Activated CD4-positive, alpha-beta T cell treated with anti-CD3 and anti-CD28 coated beads, Interleukin-2, amount 50 U/mL, for 1 hour (primary cell): ENCODE measurements around the gene CXCL10.
"Not testable (repeated sequence)": the region's sequence is repeated elsewhere in the genome, so short reads cannot be mapped to it uniquely, and the experiment has no call there.

ENCODE experiments used
- DNase-seq: peaks from one replicate; pipeline ENCODE4 v3.0.0-alpha.2; 2020

The CXCL10 gene

DNA sequence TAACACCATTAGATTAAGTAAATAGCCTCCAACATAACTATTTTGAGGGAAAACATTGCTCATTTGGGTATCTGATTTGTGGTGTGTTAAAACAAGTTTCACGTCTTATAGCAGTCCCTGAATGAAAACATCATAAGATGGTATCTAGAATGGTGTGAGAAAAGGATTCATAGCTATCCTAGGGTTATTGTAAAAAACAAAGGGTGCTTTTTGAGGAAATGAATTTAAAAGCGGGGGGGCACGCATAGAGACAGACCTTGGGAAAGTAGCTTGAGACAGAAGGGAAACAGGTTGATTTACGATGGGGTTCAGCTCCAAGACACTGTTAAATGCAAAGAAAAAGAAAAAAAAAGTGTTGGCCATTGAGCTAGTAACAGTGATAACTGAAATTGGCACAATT, 768 bp upstream of the CXCL10 start:
- DNase-seq = no peak

DNA sequence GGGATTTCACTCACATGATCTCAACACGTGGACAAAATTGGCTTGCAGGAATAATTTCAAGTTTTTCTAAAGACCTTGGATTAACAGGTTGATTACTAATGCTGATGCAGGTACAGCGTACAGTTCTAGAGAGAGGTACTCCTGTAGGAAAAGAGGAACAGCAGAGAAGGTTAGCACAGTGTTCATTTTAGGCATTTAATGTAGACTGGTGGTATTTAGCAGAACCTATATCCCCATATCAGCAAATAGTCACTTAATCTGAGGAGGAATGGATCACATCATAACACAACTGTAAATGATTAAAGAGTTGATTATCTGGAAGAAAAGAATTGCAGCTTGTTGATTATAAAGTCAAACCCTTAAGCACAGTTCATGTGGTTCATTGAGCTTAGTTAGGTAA, 620 bp downstream of the CXCL10 start:
- DNase-seq = no peak

DNA sequence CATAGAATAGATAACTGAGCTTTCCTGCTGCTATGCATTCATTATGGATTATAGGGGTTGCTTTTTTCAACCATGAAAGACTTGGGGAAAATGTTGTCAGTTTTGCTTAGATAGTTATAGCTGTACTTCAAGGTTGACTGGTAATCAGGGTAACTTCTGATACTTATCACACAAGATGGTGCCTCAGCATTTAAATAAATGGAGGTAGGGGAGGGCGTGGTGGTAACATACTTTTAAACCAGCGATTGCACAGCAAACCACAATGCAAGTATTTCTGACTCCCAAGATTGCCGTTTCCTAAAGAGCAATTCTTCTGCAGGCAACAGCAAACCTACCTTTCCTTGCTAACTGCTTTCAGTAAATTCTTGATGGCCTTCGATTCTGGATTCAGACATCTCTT, 1.3 kb downstream of the CXCL10 start:
- no peak for DNase-seq

DNA sequence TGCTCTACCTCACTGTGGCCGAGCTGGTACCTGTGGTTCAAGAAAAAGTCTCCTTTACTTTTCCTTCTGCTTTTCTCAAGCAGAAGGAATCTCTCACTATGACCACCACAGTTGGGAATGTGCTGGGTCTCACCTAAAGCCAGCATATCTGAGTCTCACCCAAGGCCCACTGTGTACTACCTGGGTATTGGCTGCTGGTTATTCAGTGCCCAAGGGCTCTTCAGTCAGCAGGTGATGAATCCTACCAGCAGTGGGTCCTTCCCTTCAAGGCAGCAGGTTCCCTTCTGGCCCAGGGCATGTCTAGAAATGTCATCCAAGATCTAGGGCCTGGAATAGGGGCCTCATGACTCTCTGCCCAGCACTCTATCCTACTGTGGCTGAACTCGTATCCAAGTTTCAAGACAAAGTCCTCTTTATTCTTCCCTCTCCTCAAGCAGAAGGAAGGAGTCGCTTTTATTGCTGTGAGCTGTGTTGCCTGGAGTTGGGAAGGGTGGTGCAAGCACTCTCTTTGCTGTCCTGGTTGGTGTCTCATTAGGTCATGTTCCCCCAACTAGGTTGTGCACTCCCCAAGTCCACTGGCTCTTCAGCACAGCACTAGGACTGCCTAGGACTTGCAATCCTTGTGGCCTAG, 6.1 kb downstream of the CXCL10 start:
- no peak for DNase-seq

DNA sequence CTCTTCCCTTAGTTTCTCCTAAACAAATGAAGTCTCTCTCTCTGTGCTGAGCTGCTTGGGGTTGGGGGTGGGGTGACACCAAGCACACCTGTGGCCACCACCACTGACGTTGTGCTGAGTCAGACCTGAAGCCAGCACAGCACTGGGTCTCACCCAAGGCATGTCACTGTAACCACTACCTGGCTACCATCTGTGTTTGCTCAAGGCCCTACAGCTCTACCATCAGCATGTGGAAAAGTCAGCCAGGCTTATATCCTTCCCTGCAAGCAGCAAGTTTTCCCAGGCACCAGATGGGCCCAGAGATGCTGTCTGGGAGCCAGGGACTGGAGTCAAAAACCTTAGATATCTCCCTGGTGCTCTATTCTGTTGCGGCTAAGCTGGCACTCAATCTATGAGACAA, 6.9 kb downstream of the CXCL10 start:
- DNase-seq = no peak

DNA sequence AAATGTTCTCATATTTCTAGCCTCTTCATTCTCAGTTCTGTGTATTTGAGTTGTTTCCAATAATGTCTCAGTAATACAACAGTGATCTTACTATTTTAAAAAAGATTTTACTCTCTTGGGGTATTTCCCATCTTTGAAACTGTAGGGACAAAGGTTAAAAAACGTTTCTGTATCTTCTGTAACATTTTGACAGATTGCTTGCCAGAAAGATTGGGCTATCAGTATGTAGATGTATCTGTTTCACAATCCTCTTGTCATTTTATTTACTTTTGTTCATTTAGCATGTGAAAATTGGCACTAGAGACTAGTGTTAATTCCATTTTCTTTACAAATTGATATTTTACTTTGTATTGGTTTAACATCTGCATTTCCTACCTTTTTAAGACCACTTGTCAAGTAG, 9.8 kb downstream of the CXCL10 start:
- no peak for DNase-seq

DNA sequence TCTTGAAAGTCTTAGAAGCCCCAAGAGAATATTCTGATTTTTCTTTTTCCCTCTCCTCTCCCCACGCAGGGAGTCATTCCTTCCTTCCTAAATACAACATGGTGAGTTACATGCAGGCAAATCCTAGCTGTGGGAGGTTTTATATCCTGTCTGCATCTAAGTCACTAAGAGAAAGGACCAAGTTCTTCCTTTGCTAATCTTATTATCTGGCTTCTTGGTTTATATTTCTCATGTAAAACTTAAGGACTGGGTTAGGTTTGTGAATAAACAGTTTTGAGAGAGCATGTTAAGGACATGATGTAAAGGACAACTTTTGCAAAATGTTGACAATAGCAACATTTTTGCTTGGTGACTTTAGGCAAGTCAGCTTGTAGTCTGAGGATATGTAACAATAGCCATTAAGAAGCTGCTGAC, 10.9 kb downstream of the CXCL10 start:
- DNase-seq = no peak

DNA sequence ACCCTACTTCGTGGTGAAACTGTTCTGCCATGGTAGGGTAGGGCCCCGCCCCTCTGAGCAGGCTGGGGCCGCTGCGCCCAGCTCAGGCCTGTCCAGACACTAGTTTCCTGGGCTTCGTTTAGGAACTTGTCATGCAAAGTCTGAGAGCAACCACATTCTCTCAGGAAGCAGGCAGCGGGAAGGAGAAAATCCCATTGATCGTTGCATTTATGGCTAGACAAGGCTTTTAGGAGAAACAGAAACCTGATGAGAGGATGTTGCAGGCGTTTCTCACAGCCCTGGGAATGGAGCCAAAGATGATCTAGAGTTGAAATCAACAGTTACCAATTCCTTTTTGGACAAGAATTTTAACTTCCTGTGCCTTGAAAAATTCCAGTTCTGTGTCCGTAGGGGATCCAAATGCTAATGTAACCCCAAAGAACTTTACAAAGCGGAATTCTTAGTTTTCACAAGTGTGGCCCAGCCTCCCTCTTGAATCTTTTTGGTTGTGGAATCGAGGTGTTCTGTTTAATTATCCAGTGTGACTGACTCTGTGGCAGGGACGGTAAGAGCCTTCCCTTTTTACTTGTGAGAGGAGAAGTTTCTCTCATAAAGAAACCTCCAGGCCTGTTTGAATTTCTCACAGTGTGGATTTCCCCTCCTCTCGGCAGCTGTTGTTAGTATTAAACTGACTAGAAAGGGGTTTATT, 11.5 kb downstream of the CXCL10 start:
- no peak for DNase-seq

DNA sequence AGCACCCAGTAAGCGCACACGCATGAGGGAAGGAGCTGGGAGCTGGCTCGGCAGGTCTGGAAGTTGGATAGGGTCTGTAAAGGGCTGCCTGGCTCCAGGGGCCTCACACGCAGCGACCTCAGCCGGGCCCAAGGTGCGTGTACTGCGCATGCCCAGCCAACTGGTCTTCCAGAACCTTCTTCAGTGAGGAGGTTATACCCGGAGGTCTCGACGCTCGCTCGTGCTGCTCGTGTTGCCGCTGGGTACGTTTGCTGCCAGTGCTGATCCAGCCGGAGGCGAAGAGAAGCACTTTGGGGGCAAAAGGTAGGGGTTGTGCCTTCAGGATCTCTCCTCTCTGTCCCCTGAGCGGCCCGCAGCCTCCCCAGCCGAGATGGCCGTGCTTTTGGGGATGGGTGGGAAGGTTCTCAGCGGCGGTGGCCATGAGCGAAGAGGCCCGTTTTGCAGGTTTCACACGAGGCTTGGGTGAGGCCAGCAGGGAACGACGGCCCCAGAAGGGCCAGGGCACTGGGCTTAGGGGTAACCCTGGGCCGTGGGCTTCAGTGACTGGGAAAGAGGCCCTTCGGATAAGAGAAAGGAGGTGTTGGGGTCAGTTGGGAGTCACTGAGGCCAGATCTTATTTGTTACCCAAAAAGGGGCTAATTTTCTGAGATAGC, 12.2 kb downstream of the CXCL10 start:
- no peak for DNase-seq

DNA sequence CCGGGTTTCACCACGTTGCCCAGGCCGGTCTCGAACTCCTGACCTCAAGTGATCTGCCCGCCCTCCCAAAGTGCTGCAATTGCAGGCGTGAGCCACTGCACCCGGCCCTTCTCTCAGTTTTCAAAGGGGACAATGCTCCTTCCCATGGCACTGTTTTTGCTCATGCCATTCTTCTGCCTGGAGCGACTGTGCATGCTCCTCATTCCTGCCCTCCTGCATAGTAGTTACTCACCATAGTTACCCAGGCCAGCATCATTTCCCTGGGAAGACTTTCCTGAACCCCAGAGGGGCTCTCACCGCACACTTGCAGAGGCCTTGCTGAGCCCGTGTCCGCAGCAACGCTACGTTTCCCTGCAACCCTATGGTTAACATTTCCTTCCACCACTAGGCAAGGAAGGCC, 12.7 kb downstream of the CXCL10 start:
- no peak for DNase-seq

DNA sequence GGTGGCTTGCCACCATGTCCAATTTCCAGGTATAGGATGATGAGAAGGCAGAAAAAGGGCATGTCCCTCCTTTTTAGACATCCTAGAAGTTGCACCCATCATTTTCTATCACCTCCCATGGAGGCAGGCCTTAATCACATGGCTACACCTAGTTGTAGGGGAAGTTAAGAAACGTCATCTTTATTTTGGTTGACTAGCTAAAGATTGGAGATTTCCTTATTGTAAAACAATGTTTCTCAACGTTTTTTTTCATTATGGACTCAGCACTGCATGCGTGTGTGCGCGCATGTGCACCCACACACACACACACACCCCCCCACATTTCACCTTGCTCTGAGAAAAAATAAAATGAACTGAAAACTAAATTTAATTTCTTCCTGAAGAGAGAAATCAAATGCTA, 14.0 kb downstream of the CXCL10 start:
- no peak for DNase-seq

DNA sequence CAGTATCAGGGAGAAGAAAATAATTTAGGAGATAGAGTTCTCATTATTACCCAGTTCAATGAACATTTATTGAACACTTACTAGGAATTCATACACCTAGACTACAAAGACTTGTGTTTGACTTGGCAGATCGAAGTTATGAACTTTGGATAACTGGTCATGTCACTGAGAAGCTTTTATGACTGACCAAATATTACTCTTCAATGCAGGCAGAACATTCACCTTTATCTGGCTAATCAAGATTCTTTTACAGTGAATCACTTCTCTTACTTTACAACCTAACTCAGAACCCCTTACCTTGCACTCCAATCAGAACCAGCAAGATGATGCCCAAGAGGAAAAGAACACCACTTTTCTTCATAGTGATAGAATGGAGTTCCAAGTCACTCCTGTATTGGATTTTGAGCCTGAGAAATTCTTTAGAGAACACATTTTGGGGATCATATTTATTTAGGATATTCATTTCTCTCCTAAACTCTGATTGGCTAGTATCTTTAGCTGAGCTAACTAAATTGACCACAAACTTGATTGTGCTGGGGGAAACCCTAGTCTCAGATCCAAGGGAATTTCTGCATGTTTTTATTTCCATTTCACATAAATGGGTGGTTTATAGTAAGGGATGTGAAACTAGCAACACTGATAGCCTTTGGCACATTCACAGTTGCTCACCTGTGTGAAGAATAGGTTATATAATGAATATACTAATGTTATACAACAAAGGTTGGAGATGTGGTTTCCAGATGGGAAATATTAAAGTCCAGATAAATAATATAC, 16.0 kb downstream of the CXCL10 start, which contains the start of gene CXCL9:
TSS of gene CXCL9 (minus strand) at position 421 of the 774 bp plus-strand sequence. CDS start at position 361, 60 bp downstream.
- no peak for DNase-seq

DNA sequence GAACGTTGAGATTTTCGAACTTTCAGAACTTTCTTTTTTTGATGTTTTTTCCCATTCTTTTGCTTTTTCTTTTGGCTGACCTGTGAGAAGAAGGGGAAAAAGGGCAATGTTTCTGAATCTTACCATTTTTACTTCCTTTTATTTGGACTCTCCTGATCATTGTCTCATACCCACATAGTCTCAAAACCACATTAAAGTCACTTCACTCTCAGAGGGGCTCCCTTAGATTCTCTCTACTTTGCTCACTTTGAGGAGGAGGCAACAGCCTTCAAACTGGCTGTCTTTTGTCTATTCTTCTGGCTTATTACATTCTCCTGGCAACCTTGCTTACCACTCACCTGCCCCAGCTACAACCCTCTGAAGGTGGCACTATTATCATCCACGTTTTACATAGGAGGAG, 19.7 kb downstream of the CXCL10 start:
- DNase-seq = no peak

DNA sequence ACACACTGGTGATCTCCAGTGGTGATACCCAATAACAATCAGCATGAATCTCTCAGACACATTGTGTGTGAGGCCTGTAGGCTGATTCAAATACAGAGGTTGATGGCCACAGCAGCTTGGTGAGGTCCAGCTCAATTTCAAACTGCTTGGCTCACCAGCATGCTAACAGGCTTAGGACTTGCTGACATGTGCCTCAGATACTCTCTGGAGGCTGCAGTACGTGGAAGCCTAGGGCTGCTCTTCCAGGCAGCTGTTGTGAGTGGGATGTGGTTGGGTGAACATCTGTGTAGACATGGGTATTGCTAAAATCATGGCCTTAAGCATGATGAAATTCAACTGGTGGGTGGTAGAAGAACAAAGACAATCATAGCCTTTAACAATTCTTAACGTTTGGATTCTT, 20.3 kb downstream of the CXCL10 start:
- no peak for DNase-seq

DNA sequence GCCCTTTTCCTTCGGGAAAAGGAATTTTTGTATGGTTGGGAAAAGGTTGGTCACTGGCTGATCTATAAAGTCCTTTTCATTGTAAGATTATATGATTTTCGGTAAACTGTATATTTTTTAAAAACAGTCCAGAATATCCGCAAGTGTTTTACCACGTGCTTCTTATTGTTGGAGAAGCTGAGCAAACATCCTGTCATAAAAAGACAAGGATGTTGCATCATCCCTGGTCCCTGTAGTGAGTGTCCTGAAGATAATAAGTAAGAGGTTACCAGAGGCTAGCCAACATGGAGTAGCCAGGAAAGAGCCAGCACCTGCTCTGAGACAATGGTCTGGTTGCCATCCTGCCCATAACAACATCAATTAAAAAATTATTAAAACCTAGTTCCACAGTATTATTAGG, 21.1 kb downstream of the CXCL10 start:
- DNase-seq = no peak

DNA sequence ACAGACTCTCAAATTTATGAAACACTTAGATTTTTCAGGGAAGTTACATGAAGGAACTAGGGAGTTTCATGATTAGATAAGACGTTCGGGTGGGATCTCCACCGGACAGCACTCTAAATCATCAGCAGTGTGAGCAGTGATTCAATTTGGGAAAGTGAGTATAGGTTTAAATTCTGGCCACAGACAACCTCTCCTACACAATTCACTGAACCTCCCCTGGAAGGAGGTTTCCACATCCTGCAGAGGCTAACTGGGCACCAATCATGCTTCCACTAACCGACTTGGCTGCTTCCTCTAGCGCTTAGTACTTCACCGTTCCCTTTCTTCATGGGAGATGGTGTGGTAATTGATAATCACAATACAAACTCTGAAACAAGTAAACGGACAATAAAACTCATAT, 21.6 kb downstream of the CXCL10 start:
- no peak for DNase-seq

DNA sequence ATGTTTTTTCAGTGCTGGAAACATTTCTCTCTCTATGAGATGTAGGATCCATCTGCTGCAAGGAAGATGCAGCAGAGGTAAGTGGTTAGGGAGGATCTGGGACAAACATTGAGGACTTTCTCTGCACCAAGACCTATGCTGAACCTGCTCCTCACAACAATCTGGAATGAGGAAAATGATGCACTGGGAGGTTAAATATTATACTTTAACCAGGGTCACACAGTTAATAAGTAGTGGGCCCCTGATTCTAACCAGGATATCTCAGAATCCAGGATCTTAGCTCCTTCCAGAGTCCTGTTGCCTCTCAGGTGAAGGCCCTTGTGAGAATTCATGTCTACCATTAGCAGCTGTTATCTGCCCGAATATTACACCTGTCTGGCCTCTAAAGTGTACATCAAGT, 23.0 kb downstream of the CXCL10 start:
- no peak for DNase-seq

DNA sequence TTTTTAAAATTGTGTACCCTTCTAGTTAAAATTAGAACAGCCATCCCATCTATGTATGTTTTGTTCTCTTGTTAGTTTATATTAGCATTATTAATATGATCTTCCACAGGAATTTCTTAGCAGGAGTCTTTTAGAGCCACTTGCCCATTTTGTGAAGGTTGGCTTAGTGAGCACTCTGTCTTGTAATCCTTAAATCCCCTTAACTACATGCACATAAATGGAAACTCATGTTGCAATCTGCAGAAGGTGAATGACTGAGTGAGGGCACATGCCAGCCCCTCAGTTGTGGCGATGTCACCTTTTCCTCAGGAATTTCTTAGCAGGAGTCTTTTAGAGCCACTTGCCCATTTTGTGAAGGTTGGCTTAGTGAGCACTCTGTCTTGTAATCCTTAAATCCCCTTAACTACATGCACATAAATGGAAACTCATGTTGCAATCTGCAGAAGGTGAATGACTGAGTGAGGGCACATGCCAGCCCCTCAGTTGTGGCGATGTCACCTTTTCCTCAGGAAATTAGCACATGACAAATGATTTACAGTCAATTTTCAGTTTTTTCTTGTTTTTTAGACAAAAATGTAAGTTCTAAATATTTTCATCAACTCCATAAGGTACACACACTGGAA, 24.7 kb downstream of the CXCL10 start:
- DNase-seq = not testable (repeated sequence)

DNA sequence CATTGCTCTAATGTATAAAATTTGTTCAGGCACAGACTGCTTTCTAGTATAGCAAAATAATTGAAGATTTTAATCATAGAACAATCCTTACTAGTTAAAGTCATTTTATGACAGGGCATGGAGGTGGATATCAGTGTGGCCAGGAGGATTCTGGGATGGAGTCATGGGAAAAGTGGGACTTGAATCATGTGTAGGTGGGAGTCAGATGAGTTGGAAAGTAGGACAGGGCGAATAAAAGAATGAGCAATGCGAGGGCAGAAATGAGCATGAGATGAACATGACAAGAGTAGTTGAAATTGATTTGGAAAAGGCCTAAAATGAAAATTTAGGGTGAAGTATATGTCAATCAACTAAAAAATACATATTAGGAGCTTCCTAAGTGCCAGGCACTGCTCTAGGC, 25.4 kb downstream of the CXCL10 start:
- DNase-seq = no peak

DNA sequence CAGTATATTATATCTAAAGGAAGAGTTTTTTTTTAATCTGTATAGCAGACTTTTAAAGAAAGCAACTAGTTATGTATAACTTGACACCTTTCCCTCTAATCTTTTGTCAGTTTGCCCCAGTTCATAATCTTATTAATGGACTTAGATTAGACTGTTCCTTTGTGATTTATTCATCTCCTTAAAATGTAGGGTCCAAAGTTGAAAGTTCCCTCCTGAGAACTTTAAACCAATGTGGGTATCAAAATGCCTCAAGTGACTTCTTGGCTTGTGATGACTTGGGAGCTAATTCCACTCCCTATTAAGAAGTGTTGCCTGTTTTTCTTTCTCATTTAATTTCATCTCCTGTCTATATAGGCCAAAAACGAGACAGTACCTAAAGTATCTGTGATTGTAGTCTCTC, 26.2 kb downstream of the CXCL10 start:
- no peak for DNase-seq

DNA sequence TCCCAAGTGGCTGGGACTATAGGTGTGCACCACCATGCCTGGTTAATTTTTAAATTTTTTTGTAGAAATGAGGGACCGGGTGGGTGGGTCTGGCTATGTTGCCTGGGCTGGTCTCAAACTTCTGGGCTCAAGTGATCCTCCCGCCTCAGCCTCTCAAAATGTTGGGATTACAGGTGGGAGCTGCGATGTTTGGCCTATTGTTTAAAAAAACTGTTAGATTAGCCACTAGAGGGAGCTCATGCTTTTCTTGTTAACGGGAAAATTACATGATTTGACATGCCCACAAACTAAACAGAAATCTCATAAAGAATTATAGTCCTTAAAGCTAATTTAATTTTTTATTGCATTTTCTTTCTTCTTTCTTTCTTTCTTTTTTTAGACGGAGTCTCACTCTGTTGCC, 27.6 kb downstream of the CXCL10 start:
- no peak for DNase-seq

DNA sequence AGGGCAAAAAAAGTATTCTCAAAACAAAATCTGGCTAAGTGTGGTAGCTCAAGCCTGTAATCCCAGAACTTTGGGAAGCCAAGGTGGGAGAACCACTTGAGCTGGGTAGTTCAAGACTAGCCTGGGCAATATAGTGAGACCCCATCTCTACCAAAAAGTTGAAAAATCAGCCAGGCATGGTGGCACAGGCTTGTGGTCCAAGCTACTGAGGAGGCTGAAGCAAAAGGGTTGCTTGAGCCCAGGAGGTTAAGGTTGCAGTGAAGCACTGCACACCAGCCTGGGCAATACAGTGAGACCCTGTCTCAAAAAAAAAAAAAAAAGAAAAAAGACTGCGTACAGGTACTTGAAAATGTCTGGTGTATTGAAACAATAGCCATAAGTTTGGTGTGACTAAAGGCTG, 30.8 kb downstream of the CXCL10 start:
- DNase-seq = no peak

DNA sequence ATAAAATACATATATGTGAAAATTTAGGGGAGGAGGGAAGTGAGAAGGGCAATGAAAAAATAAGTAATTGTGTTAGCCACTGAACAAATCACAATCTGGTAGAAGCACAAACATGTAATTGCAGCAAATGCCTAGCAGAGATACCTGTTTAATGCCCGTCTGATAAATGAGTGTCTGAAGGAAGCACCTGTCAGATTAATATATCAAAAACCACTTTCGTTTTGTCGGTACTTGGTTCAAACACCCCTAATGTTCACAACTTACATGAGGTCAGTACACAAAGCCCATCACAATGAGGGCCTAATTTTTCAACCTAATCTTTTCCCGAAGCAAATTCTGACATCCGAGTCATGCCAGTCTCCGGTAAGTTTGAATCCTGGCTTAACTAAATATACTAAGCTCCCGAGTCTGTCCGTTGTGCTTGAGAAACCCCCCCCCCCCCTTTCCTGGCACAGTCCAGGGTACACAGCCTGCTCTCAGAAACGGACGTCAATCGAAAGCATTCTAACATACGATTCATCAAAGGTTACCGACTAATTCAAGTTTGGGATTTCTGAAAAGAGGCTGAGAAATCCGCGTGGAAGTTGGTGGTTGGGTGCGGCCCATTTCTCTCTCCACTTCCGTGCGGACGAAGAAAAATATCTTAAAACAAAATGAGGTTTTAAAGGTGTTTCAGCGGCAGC, 33.3 kb downstream of the CXCL10 start:
- no peak for DNase-seq
